HG03521 (cell line): Measurements from ENCODE around the gene GSC2.
A peak's percentile ranks its signal among the peaks of the same experiment; 100 is the strongest.

Experiments
- ATAC-seq: cut with Tn5 transposase; IDR thresholded peaks from one replicate; pipeline ENCODE4 v1.9.1; 2021; ENCODE audit warnings: mild to moderate bottlenecking, moderate library complexity; ENCODE audit not compliant: unreplicated experiment

Gene GSC2

GRCh38 chr22:19122143-19122751, 27.8 kb downstream of the GSC2 start, which contains the start of gene DGCR2:
Gene DGCR2, minus strand, starts transcription at chr22:19122412. Its CDS starts 206 bp downstream, at chr22:19122206.
- ATAC-seq: peak; percentile 83

- ATAC-seq: peak; percentile 21
These were observed 28.4 kb downstream of the GSC2 start for GRCh38 chr22:19121631-19122142.

DNA sequence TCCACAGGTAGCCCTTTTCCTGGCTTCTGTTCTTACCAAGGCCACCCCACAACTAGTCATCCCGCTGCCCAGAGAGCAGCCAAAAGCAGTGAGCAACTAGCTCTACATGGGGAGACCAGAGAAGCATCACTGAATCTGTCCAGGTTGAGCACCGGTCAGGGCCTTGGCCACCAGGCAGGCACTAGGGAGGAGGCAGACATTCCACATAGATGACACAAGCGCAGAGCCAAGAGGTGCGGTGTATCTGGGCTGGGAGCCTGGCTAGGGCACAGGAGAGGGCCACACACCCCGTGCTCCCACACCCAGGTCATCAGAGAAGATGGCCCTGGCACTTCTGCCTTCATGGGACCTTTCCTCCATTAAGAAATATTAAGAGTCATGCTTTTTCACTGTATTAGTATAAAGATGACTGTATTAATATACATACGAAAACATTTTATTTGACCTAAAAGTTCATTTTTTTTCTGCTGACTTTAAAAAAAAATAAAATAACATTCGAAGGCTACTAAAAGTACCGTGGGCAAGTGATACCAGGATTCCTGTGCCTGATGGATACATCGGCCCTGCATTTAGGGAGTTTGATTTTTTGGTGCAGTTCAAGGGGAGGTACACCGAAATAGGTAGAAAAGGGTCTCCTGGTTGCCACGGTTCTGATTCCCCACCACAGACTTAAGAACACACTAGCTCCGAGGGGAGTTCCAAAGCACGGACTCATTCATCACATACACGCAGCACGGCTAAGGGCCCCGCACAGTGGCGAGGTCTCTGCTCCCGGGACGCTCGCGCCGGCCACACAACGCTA, 29.1 kb downstream of the GSC2 start:
- no peak for ATAC-seq

DNA sequence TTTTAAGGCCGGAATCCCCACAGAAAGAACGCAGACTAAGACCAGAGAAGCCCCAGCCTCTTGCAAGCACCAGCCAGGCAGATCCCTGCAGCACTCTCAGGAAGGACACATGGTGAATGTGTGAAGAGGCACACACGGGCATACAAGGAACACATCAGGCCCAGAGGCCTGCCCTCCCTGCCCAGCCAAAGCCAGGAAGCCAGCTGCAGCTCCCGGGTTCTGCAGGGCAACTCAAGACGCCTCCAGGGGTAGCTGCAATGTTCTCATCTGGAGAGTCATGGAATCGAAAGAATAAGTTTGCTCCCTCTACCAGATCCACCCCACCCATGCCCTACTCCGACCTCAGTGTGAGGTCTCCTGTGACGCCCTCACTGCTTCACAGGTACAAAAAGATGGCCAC, 30.1 kb downstream of the GSC2 start:
- no peak for ATAC-seq

DNA sequence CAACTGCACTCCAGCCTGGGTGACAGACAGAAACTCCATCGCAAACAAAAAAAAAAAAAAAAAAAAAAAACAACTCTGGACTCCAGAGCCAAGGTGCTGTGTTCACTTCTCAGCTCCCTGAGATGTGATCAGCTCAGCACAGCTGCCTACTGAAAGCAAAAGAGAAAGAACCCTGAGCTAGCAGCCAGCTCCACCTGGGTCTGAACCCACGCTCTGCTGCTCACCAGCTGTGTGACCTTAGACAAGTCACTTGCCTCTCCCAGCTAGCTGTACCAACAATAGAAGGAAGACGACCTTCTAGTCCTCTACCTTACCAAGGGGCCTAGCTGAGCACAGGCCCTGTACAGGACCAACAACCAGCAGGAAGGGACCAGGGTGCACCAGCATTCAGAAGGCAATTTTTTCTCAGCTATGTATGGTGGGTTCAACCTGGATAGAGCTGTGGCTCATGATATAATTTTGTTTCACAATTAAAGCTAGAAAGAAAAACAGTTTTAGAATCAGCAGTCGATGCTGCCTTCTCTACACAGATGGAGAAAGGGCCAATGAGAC, 31.7 kb downstream of the GSC2 start:
- no peak for ATAC-seq

DNA sequence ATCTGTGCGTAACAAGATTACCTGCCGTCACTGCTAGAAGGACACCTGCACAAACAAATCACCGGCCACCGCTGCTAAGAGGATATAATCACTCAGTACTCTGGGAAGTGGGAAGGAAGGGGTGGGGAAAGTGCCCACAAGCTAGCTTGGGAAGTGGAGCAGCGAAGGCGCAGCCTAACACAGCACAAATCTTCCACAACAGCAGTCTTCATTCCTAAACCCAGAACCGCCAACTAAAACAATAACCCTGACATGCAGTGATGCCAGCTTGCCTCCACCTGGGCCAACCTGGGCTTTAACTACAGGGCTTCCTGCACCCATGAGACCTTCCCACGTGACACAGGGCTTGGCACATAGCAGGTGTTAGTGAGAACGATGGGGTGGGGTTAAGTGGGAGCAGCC, 33.0 kb downstream of the GSC2 start:
- ATAC-seq: no peak

DNA sequence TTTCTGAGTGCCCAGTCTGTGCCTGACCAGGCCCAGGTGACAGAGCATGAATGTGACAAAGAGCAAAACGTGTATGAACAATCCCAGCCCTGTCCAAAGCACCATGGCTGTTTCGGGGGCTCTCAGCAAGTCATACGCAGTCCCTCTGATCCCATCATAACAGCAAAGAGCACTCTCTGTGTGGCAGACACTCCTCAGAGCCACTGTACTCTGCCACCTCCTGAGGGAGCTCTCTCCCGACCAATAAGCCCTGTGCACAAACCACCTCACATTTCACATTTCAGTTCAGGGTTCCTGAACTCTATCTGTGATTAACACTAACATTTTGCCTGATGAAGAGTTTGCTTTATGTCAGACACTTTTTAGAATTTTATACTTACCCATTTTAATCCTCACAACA, 34.5 kb downstream of the GSC2 start:
- ATAC-seq: no peak

DNA sequence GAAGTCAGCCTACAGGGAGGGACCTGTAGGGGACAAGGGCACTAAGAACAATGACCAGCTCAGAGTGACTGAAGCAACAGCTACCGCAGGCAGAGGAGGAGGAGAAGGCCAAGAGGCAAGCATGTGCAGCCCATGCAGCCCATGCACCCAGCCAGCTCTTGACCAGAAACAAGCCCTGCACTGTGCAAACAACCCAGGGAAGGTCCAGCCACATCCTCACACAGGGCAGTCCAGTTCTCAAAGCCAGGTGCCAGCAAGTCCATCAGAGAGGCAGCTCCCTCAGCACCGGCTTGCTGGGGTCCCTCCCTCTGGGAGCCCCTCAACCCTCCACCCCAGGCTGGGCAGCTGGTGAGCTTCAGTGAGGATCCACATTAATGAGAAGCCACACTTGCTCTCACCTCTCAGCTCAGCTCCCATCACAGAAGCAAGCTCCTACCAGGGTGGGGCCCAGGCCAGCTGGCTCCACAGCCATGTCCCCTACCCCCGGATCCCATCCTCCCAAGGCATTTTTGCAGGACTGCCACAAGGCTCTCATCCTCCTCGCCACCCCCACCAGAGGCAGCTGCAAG, 35.0 kb downstream of the GSC2 start:
- no peak for ATAC-seq

GRCh38 chr22:19113429-19113828, 36.7 kb downstream of the GSC2 start:
- no peak for ATAC-seq

GRCh38 chr22:19111584-19111983, 38.5 kb downstream of the GSC2 start:
- ATAC-seq: no peak

DNA sequence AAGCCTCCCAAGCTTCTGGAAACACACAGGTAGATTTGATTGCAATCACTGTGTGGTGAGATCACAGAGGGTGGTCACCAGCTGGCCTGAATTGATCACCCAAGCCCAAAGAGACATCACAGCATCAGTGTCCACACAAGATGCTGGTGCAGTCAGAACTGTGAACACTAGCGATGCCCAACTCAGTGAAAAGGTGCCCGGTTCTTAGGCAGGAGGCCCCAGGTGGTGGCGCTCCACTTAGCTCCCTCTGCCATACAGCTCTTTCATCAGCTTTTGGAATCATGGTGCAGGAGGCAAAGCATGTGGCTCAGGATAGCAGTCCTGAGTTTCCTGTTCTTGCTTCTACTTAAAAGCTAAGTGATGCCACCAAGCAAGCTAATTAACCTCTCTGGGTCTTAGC, 39.0 kb downstream of the GSC2 start:
- ATAC-seq: no peak

DNA sequence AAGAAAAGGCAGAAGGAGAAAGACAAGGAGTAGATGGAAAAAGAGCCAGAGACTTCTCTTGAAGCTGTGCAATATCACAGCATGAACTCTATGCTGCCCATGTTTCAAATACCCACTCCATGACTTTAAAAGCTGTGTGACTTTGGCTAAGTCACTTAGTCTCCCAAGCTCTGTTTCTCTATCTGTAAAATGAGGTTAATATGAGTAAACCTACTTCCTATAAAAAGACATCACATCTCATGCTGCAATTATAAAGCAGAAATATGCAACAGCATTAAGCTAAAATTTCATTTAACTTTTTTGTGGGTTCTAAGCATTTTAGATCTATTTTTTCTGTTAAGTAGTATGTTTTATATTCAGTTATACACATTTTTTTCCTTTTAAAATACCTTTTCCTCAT, 39.4 kb downstream of the GSC2 start:
- ATAC-seq: no peak

- ATAC-seq: no peak
These were observed 40.0 kb downstream of the GSC2 start for GRCh38 chr22:19110064-19110458.

DNA sequence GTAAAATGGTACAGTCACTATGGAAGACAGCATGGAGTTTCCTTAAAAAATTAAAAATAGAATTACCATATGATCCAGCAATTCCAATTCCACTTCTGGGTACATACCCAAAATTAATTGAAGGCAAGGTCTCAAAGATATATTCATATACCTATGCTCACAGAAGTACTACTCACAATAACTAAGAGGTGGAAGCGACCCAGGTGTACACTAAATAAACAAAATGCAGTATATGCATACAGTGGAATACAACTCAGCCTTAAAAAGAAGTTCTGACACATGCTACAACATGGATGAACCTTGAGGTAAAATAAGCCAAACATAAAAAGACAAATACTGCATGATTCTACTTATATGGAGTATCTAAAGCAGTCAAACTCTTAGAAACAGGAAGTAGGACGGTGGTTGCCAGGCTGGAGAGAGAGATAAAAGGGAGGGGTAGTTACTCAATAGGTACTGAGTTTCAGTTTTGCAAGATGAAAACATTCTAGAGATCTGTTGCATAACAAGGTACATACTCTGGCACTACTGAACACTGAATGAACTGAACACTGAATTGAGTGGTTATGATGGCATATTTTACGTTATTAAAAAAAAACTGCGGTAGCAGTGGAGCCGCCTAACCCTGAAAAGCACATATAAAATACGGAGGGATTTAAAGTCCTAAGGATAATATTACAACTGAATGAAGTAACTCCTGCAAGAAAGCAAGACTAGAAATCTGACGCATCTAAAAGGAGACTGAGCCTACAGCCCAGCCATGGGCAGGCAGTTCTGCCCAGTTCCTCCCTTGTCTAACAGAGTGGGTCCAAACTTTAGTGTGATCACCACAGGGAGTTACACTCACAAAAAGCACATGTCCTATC, 40.7 kb downstream of the GSC2 start:
- peak; percentile 72 for ATAC-seq

GRCh38 chr22:19108807-19109197, 41.3 kb downstream of the GSC2 start:
- ATAC-seq: no peak

DNA sequence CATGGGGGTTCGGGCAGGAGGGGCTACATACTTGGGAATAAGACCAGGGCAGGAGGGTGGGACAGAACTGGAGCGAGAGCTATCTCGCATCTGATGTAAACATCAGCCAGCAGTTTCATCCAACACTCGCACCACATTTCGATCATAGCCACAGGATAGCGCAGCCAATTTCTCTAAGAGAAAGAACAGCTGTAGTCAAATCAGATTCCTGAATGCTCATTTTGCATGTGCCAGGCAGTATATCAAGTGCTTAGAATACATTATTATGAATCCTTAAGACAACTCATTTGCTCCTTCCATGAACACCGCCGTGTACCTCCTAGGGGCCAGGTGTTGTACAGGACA, 42.4 kb downstream of the GSC2 start:
- no peak for ATAC-seq

GRCh38 chr22:19106886-19107729, 43.0 kb downstream of the GSC2 start:
- no peak for ATAC-seq

DNA sequence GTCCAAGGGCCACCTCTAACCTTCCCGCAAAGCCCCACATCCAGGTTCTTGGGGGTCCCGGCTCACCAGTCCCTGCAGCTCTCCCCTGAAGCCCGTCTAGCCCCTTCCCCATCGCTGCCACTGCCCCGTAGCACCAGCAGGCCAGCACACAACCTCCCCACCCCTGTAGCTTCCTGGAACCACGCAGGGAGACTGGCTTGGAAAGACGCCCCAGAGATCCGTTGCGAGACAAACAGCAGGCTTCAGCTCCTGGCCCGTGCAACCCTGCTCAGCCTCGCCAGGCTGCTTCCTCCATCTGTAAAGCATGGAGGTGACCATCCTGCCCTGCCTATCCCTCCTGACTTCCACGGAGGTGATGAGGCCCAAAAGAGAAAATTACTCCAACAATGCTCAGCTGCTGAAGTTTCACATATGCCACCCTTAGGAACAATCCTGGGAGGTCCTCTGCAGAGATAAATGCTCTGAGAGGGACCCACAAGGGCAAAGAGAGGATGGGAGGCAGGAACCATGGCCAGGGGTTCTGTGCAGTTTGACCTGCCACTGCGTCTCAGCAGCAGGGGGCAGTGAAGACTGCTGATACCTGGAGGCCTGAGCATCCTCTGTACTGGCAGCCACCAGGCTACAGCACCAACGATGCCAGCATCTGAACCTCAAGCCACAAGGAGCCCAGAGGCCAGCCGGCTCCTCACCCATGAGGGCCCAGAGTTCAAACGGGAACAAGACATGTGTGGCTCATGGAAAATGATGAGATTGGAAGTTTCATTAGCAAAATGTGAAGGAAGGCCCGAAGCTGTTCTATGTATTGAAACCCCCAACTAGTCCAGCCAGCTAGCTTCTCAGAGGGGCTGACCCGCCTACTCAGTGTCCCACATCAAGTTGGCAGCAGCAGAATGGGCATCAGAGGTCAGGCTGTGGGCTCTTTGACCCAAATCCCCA, 44.0 kb downstream of the GSC2 start:
- no peak for ATAC-seq

DNA sequence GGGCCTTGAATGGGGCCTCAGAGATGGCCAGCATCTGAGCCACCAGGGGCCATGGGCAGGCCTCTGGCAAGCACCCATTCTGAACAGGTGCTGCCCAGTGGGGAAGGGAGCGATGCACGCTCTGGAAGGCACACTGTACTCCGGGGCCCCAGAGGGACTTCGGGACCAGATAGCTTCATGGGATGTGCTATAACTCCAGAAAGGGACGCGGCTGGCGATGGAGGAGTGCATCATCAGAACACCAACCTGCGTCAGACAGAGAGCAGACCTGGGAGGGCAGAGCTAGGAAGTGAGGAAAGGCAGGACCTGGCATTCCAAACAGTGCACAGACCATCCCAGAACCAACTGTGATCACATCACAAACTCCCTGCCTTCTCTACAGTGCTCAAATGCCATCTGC, 44.6 kb downstream of the GSC2 start:
- ATAC-seq: no peak
